Epidermal melanocyte (primary cell): ENCODE data around the gene SLTM.
A peak's percentile ranks its signal among the peaks of the same experiment; 100 is the strongest.
"Not testable (repeated sequence)": the region's sequence is repeated elsewhere in the genome, so short reads cannot be mapped to it uniquely, and the experiment has no call there.

Experiments used
- DNase-seq: peaks from one replicate; pipeline ENCODE4 v3.0.0; 2011; ENCODE audit warnings: low spot score; ENCODE audit not compliant: insufficient read length

The SLTM gene

DNA sequence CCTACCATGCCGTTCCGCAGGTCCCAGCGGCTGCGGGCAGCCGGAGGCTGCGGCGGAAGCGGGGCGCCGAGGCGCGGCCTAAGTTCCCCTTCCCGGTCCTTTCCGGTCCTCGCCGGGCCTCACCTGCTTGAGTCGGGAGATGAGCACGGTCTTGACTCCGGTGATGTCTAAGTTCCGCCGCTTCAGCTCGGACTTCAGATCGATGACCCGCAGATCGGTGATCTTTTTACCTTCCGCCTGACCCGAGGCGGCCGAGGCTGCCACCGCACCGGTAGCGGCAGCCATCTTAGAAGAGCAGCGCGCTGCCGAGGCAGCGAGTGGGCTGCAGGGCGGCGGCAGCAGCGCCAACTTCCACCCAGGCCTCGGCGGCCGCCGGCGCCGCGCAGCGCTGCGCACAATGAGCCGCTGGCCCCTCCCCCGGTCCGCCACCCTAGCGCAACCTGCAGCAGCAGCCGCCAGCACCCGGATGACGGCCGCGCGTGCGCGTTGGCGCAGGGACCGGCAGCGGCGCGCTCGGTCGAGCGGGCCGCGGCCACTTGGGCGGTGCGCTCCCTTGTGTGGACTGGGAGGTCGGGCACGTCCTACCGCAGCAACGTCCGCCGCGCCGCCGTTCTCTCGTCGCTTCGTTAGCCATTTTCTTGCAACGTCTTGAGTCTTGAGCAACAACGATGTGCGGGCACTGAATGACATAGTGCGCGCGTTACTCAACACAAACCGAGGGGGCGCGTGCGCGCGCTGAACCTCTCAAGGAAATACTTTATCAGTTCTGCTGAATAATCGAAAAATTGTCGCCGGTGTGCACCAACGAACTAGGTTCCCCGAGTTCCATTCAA lies at the start of gene SLTM:
SLTM (minus strand) TSS at position 399 of the 833 bp plus-strand sequence; CDS start at position 285, 114 bp downstream.
- peak; percentile 83 for DNase-seq

DNA sequence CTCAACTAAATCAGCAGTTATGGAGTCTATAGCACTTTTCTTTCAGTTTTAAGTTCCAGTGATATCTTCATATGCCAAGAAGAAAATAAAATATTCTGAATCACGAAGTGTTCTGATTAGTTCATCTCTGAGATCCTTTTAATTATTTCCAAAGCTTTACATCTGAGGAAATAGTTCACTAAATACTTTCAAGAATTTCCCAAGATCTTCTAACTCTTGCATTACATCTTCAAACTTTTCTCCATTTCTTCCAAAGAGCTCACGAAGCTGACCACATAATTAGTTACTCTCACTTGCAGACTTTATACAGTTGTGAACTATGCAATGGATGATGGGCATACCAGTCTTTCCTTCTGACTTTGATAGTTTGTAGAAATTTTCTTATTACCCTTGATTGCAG lies 49.8 kb upstream of the SLTM start:
- DNase-seq: no peak

DNA sequence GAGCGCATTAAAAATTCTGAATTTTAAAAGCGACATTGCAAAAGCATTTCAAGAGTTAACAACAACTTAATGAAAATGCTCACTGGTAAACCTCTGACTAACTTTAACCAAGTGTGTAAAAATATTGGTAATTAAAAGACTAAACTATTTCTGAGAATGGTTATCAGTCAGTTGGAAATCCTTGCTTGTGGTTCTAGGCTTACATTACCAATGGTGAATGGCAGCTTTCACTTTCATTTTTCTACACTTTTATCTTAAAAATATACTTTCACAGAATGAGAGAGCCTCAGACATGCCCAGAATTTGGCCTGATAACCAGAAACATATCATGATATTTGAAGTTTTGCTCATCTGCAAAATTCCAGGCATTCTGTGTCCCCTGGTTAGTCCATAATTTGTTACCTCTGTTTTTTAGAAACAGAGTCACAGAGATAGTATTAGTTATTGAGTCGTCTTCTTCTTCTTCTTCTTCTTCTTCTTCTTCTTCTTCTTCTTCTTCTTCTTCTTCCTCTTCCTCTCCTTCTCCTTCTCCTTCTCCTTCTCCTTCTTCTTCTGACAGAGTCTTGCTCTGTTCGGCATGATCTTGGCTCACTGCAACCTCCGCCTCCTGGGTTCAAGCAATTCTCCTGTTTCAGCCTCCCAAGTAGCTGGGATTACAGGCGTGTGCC lies 48.5 kb upstream of the SLTM start:
- DNase-seq: no peak

GRCh38 chr15:58980351-58980939 lies 47.0 kb upstream of the SLTM start:
- no peak for DNase-seq

DNA sequence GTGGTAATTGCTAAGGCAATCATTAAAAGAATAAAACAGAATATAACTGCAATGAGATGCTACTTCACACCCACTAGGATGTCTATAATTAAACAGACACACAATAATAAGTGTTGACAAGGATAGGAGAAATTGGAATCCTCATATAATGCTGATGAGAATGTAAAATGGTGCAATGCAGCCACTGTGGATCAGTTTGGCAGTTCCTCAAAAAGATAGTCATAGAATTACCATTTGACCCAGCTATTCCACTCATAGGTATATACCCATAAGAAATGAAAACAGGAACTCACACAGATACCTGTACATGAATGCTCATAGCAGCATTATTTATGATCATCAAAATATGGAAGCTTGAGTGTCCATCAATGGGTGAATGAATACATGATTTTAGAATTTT lies 44.4 kb upstream of the SLTM start:
- no peak for DNase-seq

- no peak for DNase-seq
These were observed 34.0 kb upstream of the SLTM start for GRCh38 chr15:58967479-58967878.

- no peak for DNase-seq
These were observed 33.2 kb upstream of the SLTM start for GRCh38 chr15:58966698-58967097.

DNA sequence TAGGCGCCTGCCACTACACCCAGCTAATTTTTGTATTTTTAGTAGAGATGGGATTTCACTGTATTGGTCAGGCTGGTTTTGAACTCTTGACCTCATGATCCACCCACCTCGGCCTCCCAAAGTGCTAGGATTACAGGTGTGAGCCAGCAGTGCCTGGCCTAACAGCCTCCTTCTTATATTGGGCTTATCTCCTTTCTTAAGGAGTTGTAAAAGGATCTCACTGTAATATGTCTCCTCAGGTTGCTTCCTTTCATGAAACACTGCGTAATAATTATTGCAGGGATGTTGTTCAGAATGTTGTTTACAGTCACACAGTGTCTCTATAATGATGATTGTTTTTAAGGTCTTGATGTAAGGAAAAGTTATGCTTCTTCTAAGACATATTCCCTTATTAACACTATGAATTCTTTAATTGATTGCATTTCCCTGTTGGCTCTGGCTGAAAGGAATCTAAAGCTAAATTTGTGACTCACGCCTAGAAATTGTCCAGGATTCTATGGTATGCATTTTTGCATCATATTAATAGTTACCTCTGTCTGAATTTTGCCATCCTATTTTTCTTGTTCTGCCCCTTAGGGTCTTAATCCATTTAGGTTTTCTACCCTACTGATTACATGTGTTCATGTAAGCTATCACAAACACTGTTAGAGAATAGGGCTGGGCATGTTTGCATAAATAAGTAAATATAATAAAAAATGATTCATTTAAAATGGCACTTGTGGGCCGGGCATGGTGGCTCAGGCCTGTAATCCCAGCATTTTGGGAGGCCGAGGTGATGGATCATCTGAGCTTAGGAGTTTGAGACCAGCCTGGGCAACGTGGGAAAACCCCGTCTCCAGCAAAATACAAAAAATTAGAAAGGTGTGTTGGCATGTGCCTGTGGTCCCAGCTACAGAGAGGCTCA lies 29.4 kb upstream of the SLTM start:
- DNase-seq: no peak

DNA sequence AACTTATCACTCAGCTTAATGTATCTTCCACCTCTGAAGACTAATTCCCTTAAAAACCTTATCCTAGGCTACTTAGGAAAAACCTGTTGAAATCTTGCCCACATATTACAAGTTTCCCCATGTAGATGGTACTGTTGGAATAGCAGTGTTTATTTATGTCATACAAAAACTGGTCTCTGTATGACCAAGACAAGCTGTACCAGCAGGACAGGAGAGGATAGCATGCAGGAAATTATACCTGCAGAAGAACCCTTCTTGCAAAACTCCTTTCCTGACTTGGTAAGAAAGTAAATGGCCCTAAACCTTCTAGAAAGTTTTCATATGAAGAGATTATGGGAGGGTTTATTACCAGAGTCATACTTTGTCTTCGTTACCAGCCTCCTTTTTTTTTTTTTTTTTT lies 28.7 kb upstream of the SLTM start:
- no peak for DNase-seq

GRCh38 chr15:58958811-58959210 lies 25.3 kb upstream of the SLTM start:
- no peak for DNase-seq

- DNase-seq: peak; percentile 22
These were observed 23.9 kb upstream of the SLTM start for GRCh38 chr15:58957101-58957973.

DNA sequence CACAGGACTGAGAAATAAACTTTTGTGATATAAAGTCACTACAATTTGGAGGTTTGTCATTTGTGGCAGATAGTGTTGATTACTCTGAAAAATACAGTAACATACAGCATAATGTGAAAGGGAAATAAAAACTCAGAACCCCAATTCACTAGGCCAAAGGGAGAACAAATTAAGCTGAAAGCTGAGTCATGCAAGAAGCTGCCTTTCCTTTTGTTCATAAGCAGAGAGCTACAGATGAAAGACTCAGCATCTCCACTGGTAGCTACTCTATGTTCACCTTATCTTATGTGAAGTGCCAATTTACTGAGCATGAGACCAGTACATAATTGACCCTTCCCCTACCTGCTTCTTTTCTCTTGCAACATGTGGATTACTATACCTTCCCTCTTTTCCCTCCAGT lies 19.3 kb upstream of the SLTM start:
- no peak for DNase-seq

DNA sequence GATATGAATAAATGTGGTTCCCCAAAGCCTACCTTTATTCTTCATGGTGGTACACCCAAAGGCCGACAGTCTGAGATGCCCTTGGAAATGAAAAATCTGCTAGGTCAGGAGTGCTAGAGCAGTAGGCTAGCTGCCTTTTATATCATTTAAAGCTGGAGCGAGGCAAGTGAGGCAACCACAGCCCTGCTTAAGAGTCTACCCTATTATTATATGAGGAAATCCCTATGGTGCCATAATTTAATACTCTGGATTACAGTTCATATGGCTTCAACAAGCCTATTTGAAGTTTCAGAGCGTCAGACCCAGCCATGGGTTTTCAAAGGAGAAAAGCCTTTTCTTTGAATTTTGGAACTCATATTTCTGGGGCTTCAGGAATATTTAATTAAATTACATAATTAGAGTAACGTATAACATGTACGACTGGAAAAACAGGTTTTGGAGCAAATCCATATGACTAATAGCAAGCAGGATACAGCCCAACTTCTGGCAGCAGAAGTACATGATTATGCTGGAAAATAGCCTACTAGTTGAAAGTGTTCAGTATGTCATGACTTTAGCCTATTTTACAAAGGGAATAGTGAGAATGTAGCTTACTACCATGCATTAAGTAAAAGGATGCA lies 18.0 kb upstream of the SLTM start:
- no peak for DNase-seq

- DNase-seq: no peak
These were observed 13.7 kb upstream of the SLTM start for GRCh38 chr15:58947179-58947578.

DNA sequence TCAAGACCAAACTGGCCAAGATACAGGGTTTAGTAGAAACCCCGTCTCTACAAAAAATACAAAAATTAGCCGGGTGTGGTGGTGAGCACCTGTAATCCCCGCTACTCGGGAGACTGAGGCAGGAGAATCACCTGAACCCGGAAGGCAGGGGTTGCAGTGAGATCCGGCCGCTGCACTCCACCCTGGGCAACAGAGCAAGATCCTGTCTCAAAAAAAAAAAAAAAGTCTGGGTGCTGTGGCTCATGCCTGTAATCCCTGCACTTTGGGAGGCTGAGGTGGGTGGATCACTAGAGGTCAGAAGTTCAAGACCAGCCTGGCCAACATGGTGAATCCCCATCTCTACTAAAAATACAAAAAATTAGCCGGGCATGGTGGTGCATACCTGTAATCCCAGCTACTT lies 1.5 kb upstream of the SLTM start:
- DNase-seq: not testable (repeated sequence)

DNA sequence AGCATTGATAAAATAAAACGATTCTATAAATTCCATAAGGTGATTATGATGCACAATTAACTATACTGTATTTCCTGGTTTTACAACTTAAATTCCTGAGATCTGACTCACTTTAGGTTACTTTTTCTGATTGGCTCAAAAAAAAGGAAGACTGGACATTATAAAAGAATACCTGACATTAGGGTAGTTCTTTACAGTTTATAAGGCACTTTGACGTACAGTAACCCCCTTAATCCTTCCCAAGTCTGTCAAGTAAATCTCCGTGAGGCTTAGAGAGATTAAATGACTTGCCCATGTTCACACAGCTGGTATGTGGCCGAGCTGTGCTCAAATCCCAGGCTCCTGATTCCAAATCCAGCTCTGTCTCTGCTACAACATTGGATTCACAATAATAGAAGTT lies 1.0 kb upstream of the SLTM start:
- no peak for DNase-seq

DNA sequence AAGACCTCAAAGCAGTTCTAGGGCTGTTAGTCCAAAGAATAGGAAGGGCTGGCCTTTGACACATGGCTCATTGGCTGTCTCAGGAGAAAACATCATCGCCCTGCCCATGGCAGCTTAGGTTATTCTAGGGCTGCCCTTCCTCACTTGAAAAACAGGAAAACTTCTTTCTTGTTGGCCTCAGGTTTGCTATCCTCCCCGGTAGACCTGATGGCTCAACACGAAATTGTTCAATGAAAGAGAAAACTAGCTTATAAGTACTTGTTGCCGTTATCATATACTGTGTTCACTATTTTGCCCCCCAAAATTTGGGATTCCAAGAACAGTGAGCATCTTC lies 602 bp upstream of the SLTM start:
- DNase-seq: no peak

GRCh38 chr15:58932710-58933280 lies 684 bp downstream of the SLTM start:
- DNase-seq: no peak

DNA sequence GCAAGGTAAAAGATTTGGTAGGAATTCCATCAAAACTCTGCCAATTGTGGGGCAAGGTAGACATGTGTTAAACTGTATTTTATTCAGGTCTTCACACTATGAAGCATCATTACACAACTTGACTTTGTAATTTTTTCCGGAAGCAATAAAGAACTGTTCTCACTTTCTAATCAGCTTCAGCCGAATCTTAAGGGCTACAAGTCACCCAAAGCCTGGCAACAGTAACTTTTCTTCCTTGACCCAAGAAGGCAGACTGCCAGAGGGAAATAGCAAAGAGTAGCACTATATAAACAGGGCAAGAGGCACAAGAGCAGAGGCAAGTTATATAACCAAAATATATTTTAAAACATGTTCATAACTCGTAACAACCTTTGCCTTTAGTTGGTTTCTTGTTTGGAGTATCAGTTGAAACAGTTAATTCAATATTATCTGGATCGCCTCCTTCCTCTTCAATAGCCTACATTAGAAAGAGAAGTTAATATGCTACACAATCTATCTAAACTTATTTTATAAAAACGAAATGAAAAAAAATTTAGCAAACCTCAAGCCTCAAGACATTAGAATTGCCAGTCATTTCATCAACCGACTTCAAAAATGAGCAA lies 1.4 kb downstream of the SLTM start:
- DNase-seq: no peak
